Tibial nerve (tissue), 4 donors: Measurements from ENCODE around the gene KIF1C. TPM values are rescaled to one million over a fixed set of nuclear protein-coding genes. Genes with fewer than 3 reads are reported as not detected.

Experiments used
- DNase-seq, 2 donors: peaks; one replicate each; pipeline ENCODE4 v3.0.0-alpha.2; 2019; ENCODE audit warnings: low spot score in 2 of 2
- H3K27ac ChIP-seq, 4 donors: fragments of 200-600 bp; sonication (generic) in 3 of 4; one replicate each; pipeline ENCODE4 v1.5.1; 2017 to 2019; ENCODE audit warnings: mild to moderate bottlenecking in 1 of 4
- H3K27me3 ChIP-seq, 2 donors: fragments of 200-600 bp; sonication (generic) in 1 of 2; one replicate each; pipeline versions ENCODE4 v1.5.1 to v1.6.0; 2017 to 2019
- H3K36me3 ChIP-seq, 3 donors: fragments of 200-600 bp; sonication (generic); one replicate each; pipeline ENCODE4 v1.5.1; 2018 to 2019
- H3K4me1 ChIP-seq, 4 donors: fragments of 200-600 bp; sonication (generic) in 3 of 4; one replicate each; pipeline ENCODE4 v1.5.1; 2017 to 2019
- H3K4me3 ChIP-seq, 4 donors: fragments of 200-600 bp; sonication (generic) in 3 of 4; one replicate each; pipeline ENCODE4 v1.5.1; 2017 to 2019; ENCODE audit warnings: mild to moderate bottlenecking in 1 of 4, moderate library complexity in 1 of 4
- H3K9me3 ChIP-seq, 4 donors: fragments of 200-600 bp; sonication (generic) in 3 of 4; one replicate each; pipeline ENCODE4 v1.5.1; 2017 to 2019
- EP300 ChIP-seq, 2 donors: sonication (generic); formaldehyde crosslinking; IDR thresholded peaks; one replicate each; pipeline ENCODE4 v1.6.1; 2017; ENCODE audit warnings: antibody characterized with exemption in 2 of 2, mild to moderate bottlenecking in 1 of 2
- POLR2A ChIP-seq, 2 donors: fragments of 450-650 bp; IDR thresholded peaks; one replicate each; pipeline ENCODE4 v1.6.1; 2017; ENCODE audit warnings: antibody characterized with exemption in 2 of 2, mild to moderate bottlenecking in 2 of 2, moderate library complexity in 2 of 2
- WGBS, 2 donors: methylation state at CpG; one replicate each; pipeline ENCODE4 v1.1.5; 2018; 5-methylcytosine and 5-hydroxymethylcytosine counted together
- total RNA-seq, 4 donors: library from RNA; depleted of rRNA; stranded (reverse); fragments of >200 nt; gene quantifications; one replicate each; pipeline ENCODE4 v1.1.0, GENCODE V29; 2016
- TF ChIP-seq, protein P1 (sequence below), 5 experiments: fragments of 200-600 bp in 3 of 5; fragments of 450-650 bp in 2 of 5; sonication (generic) in 3 of 5; IDR thresholded peaks; one replicate each; pipeline ENCODE4 v1.5.1; 2016 to 2019; ENCODE audit warnings: antibody characterized with exemption in 5 of 5, mild to moderate bottlenecking in 3 of 5, moderate library complexity in 2 of 5

KIF1C gene
- total RNA-seq, 4 donors from 2014 or later: 78.0 to 89.7 (median 79.6) TPM

DNA sequence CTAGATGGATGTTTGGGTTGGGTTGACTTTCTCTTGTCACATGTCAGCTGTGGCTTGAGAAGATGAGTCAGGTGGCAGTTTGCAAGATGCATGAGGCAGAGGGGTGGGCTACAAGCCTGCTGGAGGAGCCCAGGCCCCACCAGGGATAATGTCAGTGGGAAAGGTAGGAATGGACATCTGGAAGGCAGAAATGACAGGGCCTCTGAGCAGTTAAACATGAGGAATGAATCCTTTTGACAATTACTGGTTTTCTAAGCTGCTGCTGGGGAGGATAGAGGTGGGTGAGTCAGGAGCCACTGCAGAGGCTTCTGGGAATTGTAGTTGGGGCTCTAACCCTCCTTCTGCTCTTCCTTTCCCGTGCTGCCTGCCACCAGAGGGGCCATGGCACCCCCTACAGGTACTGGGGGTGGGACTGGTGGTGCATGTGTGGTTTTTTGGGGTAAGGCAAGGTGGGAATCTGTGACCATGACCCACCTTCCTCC, 21.8 kb downstream of the KIF1C start:
- Histone ChIP-seq H3K4me3 (no peak overlapping the region), H3K4me1 (no peaks in the 10 kb centered on the region), H3K27ac (no peak overlapping the region), H3K9me3 (no peaks in the 10 kb centered on the region), H3K27me3 (no peaks in the 10 kb centered on the region), H3K36me3 (peaks cover 0 to 98% (median 8%) of the 10 kb centered on the region in 3 donors)
- no peak for DNase-seq
- TF ChIP-seq, protein P1, sequence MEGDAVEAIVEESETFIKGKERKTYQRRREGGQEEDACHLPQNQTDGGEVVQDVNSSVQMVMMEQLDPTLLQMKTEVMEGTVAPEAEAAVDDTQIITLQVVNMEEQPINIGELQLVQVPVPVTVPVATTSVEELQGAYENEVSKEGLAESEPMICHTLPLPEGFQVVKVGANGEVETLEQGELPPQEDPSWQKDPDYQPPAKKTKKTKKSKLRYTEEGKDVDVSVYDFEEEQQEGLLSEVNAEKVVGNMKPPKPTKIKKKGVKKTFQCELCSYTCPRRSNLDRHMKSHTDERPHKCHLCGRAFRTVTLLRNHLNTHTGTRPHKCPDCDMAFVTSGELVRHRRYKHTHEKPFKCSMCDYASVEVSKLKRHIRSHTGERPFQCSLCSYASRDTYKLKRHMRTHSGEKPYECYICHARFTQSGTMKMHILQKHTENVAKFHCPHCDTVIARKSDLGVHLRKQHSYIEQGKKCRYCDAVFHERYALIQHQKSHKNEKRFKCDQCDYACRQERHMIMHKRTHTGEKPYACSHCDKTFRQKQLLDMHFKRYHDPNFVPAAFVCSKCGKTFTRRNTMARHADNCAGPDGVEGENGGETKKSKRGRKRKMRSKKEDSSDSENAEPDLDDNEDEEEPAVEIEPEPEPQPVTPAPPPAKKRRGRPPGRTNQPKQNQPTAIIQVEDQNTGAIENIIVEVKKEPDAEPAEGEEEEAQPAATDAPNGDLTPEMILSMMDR (IDR thresholded peaks at IDR 0.05): no peak
- TF ChIP-seq POLR2A (IDR thresholded peaks at IDR 0.05) (no peak), EP300 (IDR thresholded peaks at IDR 0.05) (no peak)
- WGBS, 2 donors: 10 to 50% methylated on average over 1 of the region's 1 CpG

DNA sequence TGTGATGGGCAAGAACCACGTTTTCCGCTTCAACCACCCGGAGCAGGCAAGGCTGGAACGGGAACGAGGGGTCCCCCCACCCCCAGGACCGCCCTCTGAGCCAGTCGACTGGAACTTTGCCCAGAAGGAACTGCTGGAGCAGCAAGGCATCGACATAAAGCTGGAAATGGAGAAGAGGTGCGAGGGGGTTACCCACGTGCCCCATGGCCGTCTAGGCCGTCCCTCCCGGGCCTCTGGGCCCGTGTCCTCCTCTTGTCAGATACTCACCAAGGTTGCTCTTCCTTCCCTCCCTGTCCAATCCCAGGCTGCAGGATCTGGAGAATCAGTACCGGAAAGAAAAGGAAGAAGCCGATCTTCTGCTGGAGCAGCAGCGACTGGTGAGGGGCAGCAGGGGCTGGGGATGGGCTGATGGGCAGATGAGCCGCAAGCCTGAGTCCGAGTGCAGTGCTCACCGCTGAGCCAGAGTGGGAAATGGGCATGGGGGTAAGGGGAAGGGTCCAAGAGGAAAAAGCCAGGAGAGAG, 22.8 kb downstream of the KIF1C start:
- WGBS, 2 donors: 87 to 88% methylated on average over 19 to 20 of the region's 20 CpGs
- H3K36me3 ChIP-seq: peaks cover 0 to 89% (median 8%) of the 10 kb centered on the region in 3 donors

DNA sequence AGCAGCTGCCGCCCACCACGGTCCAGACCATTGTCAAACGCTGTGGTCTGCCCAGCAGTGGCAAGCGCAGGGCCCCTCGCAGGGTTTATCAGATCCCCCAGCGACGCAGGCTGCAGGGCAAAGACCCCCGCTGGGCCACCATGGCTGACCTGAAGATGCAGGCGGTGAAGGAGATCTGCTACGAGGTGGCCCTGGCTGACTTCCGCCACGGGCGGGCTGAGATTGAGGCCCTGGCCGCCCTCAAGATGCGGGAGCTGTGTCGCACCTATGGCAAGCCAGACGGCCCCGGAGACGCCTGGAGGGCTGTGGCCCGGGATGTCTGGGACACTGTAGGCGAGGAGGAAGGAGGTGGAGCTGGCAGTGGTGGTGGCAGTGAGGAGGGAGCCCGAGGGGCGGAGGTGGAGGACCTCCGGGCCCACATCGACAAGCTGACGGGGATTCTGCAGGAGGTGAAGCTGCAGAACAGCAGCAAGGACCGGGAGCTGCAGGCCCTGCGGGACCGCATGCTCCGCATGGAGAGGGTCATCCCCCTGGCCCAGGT, 24.5 kb downstream of the KIF1C start:
- WGBS, 2 donors: 92 to 94% methylated on average over 30 of the region's 30 CpGs
- no peaks in the 10 kb centered on the region for H3K9me3 ChIP-seq
- H3K36me3 ChIP-seq: peaks cover 0 to 73% (median 8%) of the 10 kb centered on the region in 3 donors
- no peak overlapping the region for H3K27ac ChIP-seq
- no peaks in the 10 kb centered on the region for H3K4me1 ChIP-seq
- TF ChIP-seq POLR2A (IDR thresholded peaks at IDR 0.05) (no peak), EP300 (IDR thresholded peaks at IDR 0.05) (no peak)
- TF ChIP-seq, protein P1 (IDR thresholded peaks at IDR 0.05): no peak
- no peak for DNase-seq
- H3K27me3 ChIP-seq: no peaks in the 10 kb centered on the region
- H3K4me3 ChIP-seq: no peak overlapping the region

More for the DNA sequence above, 22.8 kb downstream of the KIF1C start:
- TF ChIP-seq POLR2A (IDR thresholded peaks at IDR 0.05): no peak
- no peak for TF ChIP-seq EP300 (IDR thresholded peaks at IDR 0.05)
- TF ChIP-seq, protein P1 (IDR thresholded peaks at IDR 0.05): no peak
- no peak for DNase-seq
- no peak overlapping the region for H3K27ac ChIP-seq
- H3K4me1 ChIP-seq: no peaks in the 10 kb centered on the region
- H3K9me3 ChIP-seq: no peaks in the 10 kb centered on the region
- no peak overlapping the region for H3K4me3 ChIP-seq
- no peaks in the 10 kb centered on the region for H3K27me3 ChIP-seq

DNA sequence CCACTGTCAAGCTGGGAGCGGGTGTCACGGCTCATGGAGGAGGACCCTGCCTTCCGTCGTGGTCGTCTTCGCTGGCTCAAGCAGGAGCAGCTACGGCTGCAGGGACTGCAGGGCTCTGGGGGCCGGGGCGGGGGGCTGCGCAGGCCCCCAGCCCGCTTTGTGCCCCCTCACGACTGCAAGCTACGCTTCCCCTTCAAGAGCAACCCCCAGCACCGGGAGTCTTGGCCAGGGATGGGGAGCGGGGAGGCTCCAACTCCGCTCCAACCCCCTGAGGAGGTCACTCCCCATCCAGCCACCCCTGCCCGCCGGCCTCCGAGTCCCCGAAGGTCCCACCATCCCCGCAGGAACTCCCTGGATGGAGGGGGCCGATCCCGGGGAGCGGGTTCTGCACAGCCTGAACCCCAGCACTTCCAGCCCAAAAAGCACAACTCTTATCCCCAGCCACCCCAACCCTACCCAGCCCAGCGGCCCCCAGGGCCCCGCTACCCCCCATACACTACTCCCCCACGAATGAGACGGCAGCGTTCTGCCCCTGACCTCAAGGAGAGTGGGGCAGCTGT, 25.9 kb downstream of the KIF1C start:
- DNase-seq: no peak
- Histone ChIP-seq H3K27me3 (no peaks in the 10 kb centered on the region), H3K27ac (no peak overlapping the region), H3K4me3 (no peak overlapping the region), H3K4me1 (no peaks in the 10 kb centered on the region), H3K9me3 (no peaks in the 10 kb centered on the region), H3K36me3 (peaks cover 0 to 60% (median 8%) of the 10 kb centered on the region in 3 donors)
- WGBS, 2 donors: 86 to 89% methylated on average over 26 to 28 of the region's 29 CpGs
- no peak for TF ChIP-seq EP300 (IDR thresholded peaks at IDR 0.05)
- TF ChIP-seq POLR2A (IDR thresholded peaks at IDR 0.05): no peak
- TF ChIP-seq, protein P1 (IDR thresholded peaks at IDR 0.05): no peak

DNA sequence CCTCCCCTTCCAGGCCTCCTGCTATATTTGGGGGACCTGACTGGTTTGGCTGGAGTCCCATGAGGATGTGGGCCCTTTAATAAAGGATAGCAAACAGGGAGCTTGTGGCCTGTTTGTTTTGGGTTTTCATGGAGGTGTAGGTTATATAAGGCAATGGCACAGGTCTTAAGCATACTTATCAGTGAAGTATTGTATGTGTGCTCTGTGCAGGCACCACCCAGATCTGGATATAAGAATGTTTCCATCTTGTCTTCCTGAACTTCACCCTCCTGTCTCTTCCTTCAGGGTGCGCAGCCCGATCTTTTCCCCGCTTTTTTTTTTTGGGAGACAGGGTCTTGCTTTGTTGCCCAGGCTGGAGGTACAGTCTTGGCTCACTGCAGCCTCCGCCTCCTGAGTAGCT, 26.9 kb downstream of the KIF1C start:
- H3K27ac ChIP-seq: no peak overlapping the region
- WGBS, 2 donors: 92 to 97% methylated on average over 4 of the region's 4 CpGs
- no peak for DNase-seq
- peaks cover 0 to 51% (median 5%) of the 10 kb centered on the region in 3 donors for H3K36me3 ChIP-seq
- H3K27me3 ChIP-seq: no peaks in the 10 kb centered on the region
- no peak overlapping the region for H3K4me3 ChIP-seq
- TF ChIP-seq, protein P1 (IDR thresholded peaks at IDR 0.05): no peak
- TF ChIP-seq POLR2A (IDR thresholded peaks at IDR 0.05) (no peak), EP300 (IDR thresholded peaks at IDR 0.05) (no peak)
- H3K4me1 ChIP-seq: no peaks in the 10 kb centered on the region
- H3K9me3 ChIP-seq: no peaks in the 10 kb centered on the region
